Medulla oblongata (tissue), 1 donor: ENCODE measurements around the gene PC.

Experiments used
- DNase-seq: peaks from one replicate; pipeline ENCODE4 v3.0.0-alpha.2; 2015; ENCODE audit errors: extremely low spot score

Gene PC

DNA sequence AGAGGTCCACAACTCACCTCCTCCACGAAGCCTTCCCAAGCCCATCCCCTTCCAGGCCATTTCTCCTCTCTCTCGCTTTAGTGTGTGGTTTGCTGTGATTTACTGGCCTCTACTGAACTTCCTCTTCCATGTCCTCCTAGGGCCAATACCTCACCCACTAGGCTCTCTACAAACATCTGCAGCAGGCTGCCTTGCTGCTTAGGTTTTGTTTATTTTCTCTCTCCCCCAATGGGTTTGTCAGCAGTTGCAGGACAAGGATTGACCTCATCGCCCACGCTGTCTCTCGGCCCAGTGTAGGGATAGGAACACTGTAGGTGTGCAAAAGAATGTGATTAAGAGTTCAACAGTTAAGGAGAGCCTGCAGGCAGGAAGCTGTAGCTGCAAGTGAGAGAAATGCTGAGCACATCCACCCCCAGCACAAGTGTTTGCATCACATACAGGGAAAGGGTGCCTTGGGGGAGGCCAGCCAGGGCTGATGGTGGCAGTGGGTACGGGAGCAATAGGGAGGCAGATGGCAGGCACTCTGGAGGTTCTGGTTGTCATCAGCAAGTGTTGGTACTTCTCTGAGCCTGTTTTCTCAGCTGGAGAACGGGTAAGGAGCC lies 1.4 kb downstream of the PC start:
- peak; percentile 36 for DNase-seq

DNA sequence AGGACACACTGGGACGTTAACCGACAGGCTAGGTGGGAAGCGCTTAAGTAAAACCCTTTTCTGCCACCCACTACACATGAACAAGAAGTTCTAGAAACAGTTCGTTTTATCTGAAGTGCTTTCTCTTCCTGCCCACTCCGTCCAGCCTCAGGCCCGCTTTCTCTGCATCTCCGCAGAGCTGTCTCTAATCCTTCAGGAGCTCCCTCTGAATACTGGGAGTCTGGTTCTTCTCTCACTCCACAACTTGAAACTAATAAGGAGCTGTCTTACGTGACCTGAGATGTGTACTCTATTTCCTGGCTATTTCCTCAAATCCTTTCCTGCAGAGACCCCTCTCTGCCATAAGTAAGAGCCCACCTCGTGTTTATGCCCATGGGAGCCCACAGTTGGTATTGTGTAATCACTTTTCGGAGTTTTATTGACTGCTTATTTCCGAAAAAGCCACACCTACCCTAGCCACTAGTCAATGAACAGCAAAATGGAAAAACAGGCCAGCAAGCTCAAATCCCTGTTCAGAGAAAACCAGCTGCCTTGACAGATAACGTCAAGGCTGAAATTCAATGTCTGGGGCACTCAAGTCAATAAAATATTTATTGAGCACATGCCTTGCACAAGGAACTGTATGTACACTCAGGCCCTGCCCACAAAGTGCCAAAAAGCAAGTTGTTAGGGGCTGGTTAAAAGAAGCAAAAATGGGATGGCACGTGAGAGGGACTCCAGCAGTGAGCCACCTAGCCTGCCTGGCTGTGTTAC lies 4.9 kb downstream of the PC start:
- DNase-seq: no peak

DNA sequence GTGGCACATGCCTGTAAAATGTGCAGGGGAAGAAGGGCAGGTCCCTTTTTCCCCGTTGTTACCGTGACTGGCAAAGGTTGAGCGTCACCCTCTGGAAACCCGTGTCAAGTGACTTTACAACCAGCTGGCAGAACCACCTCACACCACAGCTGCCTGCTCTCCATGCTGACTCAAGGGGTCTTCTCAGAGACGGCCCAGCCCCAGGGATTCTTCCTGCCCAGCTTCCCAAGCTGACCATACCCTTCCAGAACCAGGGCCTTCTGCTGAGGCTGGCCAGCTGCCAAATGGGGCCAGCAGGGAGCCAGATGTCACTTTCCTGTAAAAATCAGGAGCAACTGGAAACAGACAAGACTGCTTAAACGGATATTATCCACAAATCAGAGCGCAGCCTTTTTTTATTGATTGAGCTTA lies 6.3 kb downstream of the PC start:
- DNase-seq: no peak

DNA sequence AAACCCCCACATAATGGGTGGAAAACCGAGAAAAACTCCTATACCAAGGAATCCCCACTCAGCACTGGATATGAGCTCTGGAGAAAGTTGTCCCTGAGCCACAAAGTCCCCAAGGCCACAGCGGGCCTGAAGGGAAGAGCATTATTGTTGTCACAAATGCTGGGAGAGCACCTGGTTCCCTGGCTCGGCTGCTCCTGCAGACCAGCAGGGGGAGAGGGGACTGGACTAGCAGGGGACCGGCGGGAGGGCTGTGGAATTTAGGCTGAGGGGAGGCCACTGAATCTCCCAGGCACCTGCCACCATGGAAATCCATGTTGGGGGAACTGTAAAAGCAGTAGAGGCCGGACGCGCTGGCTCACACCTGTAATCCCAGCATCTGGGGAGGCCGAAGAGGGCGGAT lies 7.0 kb downstream of the PC start:
- DNase-seq: no peak

DNA sequence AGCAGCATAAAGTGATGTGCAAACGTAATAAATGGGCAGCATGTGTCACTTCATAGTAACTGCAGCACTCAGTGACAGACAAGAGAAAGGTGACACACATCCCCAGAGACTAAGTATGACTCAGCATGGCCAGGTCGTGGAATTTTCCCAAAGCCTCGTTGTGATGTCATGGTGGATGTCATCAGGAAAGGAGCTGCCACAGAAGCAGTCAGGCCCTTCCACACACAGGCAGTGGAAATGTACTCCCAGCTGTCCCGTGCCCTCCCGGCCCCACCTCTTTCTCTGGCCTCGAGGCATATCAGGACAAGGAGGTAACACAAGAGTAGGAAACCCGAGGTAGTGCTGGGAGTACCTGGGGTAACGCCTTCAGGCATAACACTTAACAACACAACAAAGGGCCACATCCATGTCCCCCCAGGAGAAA lies 8.1 kb downstream of the PC start:
- no peak for DNase-seq

DNA sequence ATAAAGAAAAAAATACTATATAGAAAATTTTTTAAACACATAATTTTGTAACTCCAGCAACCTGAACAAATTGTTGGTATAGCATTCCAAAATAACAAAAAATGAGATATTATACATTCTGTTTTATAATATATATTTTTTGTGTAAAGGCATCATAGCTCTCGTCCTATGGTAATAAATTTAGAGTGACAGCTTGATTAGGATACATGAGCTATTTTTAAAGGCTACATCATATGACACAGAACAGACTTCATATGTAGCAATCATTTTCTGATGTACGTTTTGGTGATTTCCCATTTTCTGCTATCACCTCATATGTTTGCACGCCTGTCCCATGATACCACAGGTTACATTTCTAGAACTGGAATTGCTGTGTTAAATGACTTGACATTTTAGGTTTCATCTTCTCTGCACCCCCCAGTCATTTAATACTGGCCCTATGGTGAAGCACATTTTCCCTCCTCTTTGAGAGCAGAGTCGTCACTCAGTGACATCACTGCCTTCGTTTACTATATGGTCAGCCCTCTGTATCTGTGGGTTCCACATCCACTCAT lies 19.5 kb downstream of the PC start:
- DNase-seq: no peak

DNA sequence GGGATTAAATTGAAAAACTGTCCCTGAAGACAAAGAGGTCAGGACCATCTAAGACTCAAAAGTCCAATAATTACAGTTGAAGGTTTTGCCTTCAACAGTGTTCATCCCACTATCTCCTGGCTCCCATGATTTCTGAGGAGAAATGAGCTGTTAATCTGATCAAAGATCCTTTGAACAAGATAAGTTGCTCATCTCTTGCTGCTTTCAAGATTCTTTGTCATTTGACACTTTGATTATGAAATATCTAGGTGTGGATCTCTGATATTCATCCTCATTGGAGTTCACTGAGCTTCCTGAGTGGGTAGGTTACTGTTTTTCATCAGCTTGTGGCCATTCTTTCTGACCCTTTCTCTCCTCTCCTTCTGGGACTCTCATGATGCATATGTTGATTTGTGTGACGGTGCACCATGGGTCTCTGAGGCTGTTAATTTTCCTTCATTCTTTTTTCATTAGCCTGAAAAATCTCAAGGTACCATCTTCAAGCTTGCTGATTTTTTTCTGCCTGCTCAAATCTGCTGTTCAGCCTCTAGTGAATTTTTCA lies 20.9 kb downstream of the PC start:
- no peak for DNase-seq

DNA sequence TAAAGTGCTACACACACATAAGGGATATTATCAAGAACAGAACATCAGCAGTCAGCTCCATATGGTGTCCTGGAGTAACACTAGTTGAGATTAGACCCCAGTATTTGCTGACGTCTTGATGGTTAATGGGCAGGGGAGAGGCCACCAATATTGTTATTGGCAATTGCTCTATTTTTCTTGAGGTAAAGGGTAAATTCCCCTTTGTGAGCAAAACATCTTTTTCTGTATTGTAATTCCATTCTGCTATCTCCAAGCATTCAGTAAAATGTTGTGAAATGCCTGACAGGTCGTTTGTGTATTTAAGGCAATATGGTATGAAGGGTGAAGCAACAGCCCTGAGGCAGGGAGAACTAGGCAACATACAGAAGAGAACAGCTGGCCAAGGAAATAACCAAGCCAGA lies 21.9 kb downstream of the PC start:
- no peak for DNase-seq

DNA sequence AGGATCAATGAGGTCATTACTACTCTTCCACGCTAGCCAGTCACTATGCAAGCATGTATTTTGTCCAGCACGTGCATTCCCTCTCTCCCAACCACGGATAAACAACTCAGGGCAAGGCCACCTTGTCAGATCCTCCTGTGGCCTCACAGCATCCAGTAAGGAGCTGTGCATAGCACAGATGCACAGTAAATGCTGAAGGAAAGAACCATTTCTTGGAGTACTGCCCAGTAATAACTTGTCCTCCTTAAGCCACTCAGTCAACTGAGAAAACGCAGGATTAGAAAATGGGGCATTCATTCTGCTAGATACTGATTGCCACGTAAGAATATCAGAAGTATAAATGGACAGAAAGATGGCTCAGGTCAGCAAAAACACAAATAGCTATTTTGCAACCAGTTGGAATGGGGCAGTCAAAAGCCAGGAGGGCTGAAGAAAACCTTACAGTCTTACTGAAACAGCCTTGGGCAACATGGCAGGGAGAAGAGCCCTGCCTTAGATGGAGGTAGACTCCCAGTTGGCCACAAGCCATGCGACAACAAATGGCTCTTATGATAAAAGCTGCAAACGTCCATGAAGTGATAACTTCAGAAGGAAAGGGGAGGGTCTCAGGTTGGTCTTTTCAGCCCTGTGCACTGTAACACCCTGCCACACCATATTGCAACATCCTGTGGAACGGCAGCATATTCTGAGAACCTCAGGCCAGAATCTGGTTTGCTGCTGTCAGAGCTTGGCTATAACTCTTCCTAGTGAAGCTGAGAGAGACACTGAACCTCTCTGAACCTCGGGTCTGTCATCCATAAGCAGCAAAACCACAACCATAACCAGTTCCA lies 23.0 kb downstream of the PC start:
- DNase-seq: no peak

DNA sequence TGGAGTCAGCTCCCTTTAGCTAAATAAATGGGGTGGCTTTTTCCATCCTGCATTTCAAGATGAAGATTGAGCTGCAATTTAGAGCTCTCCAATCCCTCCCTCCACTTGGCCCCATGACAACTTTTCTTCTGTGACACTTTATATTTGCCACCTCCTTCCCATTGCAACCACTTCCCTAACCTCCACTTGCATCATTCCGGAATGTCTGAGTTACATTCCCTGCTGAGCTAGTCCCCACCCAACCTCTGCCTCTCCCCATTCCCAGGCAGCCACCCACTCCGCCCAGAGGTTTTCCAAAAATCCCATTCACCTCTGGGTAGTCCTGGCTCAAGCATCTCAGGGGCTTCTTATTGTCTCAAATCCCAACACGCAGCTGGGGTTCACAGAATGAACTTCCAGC lies 24.7 kb downstream of the PC start:
- DNase-seq: no peak

DNA sequence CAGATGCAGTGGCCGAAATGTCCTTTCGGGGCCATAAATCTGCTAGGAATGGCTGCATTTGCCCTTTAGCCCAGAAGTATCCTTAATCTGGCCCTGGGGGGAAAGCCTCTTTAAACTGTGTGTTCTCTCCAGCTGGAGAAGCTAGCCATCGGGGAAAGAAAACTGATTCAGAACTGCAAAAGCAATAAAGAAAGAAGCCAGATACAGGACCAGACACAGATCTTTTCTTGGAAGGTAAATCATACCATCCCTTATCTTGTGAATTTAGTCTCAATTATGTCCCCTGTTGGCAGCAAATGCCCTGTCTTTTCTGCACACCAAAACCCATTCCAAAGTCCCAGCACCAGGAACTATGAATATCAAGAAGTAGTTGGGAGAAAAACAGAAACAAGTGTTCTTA lies 25.6 kb downstream of the PC start:
- no peak for DNase-seq

DNA sequence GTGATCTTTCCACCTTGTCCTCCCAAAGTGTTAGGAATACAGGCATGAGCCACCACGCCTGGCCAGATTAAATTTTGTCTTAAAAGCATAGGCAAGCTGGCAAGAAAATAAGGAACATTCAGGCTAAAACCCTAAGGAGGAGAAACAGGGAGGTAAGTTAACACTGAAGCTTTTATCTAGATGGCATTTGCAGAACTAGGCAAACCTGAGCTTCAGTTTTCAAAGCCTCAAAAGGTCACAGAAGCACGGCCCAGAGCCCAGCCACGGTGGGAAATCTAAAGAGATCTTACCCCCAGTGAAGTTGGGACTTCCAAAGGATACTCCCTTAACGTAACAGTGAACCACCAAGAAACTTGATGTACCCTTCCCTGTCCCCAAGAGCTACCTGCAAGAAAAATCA lies 28.4 kb downstream of the PC start:
- no peak for DNase-seq

DNA sequence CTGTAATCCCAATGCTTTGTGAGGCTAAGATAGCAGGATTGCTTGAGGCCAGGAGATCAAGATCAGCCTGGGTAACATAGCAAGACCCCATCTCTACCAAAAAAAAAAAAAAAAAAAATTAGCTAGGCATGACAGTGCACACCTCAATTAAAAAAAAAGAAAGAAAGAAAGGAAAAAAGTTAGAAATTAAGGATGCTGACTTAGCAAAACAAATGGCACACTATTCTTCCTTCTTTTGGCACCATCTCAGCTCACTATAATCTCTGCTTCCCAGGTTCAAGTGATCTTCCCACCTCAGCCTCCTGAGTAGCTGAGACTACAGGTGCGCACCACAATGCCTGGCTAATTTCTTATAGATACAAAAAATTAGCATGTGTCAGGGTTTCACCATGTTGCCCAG lies 33.9 kb downstream of the PC start:
- DNase-seq: no peak

DNA sequence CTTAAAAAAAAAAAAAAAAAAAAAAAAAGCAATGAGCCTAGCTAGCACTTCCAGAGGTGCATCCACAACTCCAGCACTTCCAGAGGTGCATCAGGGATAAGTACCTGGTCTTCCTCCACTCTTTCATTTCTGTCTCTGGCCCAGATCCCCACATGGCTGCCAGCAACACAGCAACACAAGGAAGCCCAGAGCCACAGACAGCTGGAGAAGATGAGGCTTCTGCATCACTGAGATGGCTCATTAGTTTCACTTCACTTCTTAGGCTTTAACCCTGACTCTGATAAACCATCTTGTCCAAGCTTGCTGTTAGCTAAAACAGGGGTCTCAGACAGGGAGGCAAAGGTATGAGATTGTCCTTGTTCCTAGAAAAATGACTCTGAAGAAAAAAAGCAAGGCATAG lies 35.6 kb downstream of the PC start:
- no peak for DNase-seq

DNA sequence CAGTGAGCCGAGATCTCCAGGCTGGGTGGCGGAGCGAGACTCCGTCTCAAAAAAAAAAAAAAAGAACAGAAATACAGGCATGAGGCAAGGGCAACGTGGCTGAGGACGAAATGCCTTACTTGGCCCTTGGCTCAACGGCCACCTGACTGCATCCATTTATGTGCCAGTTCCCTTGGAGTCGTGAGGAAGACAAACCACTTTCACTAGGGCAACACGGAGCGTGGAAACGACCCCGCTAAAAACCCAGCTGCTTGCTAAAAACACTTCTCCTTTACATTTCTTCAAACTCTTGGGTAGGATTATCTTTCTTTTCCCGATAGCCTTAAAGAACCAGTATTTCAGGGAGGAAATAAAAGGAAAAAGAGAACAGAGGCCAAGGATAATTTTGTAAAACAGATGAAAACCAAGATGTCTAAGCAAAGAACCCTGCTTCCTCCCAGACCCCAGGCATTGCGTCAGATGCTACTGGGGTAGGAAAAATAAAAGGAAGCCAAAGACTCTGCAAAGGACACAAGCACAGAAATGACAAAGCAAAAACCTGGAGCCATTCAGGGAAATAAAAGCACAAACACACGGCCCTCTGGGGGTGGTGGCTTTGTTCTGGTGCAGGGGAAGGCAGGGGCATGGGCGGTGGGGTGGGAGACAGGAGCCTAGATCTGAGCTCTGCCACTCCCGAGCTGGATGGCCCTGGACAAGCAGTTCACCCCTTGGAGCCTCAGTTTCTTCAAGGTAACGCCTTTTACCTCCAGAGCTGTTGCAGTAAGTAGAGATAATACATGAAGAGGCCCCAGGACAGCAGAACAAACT lies 37.0 kb downstream of the PC start:
- DNase-seq: peak; percentile 71

DNA sequence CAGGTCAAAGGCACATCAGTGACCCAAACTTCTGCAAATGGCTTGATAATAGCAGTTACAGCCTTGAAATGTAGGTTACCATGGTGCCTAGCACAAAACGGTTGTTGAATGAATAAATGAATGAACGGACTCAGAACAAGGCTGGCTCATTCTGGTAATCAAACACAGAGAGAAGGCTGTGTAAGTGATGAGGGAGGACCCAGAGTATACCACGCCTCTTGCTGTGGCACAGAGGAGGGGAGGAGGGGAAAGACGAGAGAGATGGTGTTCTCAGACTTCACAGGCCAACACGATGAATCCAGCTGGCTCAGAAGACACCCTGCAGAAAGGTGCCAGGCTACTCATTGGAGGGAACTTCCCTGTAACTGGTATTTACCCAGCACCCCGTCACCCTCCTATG lies 38.3 kb downstream of the PC start:
- peak; percentile 88 for DNase-seq

DNA sequence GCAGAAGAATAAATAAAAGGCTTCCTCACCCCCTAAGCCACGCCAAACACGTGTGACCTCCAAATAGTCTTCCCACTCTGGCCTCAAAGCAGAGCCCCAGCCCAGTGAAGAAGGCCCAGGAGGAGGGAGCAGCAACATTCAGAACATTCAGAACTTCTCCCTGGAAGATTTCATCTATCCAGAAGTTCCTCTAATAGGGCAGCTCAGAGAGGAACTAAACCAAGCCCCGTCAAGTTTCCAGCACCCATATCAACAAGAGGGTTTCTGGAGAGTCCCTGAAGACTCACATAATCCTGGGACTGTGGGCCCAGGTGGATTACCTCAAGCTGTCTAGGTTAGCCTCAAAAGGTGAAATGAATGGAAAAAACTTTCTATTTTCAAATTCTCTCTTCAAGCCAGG lies 39.4 kb downstream of the PC start:
- DNase-seq: no peak

DNA sequence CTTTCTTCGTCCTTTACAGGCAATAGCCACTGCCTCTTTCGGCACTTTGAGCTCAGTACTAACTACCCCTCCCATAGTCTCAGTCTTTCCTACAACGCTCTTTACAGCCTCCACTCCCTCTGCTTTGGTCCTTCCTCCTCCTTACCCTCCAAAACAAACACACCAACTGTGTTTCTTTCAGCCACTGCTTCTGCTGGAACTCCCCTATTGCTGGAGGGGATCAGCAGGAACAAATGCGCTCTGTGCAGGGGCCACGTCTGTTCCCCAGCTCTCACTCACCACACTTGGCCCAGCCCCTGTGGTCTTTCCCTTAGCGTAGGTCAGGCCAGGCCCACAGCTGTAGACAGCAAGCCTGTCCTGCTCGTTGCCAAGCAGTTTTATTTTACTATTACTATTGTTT lies 42.3 kb downstream of the PC start:
- peak; percentile 44 for DNase-seq

DNA sequence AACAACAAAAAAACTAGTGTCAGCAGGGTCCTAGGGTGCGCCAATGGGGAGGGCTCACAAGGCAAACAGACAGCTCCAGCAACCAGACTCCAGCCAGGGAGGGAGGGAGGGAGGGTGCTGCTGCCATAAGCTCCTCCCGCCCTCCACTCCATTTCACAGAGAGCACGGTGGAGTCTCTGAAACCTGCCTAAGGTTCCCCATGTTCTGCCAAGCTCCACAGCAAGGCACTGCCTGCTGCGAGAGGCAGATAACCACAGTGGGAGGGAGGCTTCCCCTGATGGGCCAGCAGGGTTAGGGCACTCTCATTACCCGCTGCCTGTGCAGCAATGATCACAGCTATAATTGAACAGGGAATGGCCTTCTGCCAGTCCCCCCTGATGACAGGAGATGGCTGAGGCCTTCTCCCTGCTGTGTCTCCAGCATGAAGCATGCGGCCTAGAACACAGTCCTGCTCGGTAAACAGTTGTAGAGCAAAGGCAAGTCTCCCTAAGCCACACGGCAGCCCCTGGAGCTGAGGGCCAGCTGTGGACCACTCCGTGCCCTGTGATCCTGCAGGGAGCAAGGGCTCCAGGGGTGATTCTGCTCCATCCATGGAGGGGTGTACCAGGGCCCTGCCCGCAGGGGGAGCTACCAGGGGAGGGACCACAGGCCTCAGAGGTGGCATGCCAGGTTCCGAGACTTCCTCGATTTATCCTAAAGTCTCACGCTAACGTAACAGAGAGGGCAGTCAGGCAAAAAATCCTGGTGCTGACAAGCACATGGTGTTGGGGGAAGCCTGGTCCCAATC lies 42.9 kb downstream of the PC start:
- DNase-seq: peak; percentile 65

DNA sequence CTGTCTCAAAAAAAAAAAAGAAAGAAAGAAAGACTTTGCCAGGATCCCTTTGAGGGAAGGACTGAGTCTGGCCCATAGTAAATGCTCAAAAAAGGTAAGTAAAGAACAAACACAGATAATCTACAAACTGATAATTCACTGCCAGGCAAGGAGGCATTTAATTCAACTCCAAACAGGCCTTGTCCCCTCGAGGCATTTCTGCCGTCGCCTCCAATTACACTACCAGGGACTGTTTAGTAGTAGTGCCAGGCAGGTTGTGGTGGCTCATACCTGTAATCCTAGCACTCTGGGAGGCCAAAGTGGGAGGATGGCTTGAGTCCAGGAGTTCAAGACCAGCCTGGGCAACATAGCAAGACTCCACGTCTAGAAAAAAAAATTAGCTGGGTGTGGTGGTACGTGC lies 43.7 kb downstream of the PC start:
- DNase-seq: no peak

DNA sequence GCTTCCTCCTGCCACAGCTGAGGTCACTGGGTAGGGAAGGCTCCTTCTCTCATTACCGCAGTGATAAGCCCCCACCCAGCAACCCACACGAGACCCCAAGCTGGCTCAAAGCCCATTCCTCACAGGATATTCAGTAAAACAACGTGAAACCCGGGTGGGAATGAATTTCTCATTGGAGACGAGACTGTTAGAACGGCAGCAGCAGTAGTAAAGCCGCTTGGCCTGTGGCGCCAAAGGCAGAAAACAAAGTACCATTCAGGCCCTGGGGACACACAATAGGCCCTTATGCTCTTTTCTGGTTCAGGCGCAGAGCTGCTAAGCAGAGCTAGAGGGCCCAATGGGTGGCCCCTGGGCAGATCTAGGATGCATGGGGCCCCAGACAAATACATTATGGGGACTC lies 45.3 kb downstream of the PC start:
- DNase-seq: peak; percentile 96
